ENCODE data around the gene LGR6.

DNA sequence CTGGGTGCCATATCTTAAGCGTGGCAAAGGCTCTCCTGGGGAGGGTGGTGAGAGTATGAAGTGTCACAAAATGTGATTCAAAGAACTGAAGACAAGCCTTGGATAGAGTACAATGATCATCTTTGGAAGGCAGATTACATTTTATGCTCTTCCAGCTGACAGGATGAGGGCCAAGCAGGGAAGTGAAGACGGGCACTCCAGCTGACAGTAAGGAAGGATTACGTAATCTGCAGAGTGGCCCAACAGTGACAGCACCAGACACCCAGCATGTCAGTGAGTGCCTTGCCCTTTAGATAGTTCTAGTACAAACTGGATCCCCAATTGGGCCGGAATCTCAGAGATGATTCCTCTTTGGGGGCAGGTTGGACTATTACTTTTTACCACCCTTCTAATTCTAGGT lies 95.4 kb downstream of the LGR6 start:
- TF ChIP-seq, protein P1, sequence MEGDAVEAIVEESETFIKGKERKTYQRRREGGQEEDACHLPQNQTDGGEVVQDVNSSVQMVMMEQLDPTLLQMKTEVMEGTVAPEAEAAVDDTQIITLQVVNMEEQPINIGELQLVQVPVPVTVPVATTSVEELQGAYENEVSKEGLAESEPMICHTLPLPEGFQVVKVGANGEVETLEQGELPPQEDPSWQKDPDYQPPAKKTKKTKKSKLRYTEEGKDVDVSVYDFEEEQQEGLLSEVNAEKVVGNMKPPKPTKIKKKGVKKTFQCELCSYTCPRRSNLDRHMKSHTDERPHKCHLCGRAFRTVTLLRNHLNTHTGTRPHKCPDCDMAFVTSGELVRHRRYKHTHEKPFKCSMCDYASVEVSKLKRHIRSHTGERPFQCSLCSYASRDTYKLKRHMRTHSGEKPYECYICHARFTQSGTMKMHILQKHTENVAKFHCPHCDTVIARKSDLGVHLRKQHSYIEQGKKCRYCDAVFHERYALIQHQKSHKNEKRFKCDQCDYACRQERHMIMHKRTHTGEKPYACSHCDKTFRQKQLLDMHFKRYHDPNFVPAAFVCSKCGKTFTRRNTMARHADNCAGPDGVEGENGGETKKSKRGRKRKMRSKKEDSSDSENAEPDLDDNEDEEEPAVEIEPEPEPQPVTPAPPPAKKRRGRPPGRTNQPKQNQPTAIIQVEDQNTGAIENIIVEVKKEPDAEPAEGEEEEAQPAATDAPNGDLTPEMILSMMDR (conservative IDR thresholded peaks at IDR 0.05; ENCODE audit: low read depth, low read length), result no peak
- TF ChIP-seq RCOR1 (IDR thresholded peaks at IDR 0.05; ENCODE audit: insufficient replicate concordance, low read length) (no peak), SMC3 (IDR thresholded peaks at IDR 0.05; ENCODE audit: low read depth, low read length) (no peak)
- TF ChIP-seq, protein P2, sequence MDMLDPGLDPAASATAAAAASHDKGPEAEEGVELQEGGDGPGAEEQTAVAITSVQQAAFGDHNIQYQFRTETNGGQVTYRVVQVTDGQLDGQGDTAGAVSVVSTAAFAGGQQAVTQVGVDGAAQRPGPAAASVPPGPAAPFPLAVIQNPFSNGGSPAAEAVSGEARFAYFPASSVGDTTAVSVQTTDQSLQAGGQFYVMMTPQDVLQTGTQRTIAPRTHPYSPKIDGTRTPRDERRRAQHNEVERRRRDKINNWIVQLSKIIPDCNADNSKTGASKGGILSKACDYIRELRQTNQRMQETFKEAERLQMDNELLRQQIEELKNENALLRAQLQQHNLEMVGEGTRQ (IDR thresholded peaks at IDR 0.05; ENCODE audit: low read depth, low read length), result no peak
